ENCODE results near the gene CYTH3.
A peak's percentile ranks its signal among the peaks of the same experiment; 100 is the strongest.
"Not testable (repeated sequence)": the region's sequence is repeated elsewhere in the genome, so short reads cannot be mapped to it uniquely, and the experiment has no call there.

Gene CYTH3

DNA sequence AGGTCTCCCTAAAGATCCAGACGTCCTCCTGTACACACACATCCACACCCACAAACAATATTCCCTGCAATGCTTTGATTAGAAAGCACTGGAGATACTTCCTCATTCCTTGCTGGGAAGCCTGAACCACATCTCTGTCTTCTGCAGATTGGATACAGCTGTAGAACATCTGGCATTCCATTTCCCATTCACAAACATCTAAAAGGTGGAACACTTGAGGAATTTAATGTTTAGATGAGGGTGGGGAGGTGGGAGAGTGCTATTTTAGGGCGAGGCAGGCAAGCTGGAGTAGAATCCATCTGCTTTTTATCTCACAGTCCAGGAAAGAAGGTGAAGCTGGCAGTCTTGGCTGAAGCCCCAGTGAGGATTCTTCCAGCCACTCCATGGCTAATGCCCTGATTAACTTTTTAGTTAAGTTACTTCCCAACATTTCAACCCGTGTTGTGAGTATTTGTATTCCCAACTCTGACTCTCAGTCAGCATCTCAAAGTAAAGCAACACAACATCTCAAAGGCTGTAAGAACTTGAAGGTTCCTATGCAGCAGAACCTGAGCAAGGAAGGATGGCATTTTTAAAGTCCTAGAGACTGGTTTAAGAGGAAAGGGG is 46.1 kb downstream of the CYTH3 start:
- in situ Hi-C loops (cut with HindIII; ENCODE audit: low pct_ligation_motif_present, low sequenced_read_pairs): no loop called here
- Histone ChIP-seq H3K27me3 (replicated peaks) (no peaks in the 10 kb centered on the region), H3K36me3 (replicated peaks) (no peaks in the 10 kb centered on the region), H3K27ac (no peak overlapping the region), H3K4me3 (ENCODE audit: low read depth, low read length) (no peak overlapping the region)
- no peak for DNase-seq
- TF ChIP-seq, protein P1, sequence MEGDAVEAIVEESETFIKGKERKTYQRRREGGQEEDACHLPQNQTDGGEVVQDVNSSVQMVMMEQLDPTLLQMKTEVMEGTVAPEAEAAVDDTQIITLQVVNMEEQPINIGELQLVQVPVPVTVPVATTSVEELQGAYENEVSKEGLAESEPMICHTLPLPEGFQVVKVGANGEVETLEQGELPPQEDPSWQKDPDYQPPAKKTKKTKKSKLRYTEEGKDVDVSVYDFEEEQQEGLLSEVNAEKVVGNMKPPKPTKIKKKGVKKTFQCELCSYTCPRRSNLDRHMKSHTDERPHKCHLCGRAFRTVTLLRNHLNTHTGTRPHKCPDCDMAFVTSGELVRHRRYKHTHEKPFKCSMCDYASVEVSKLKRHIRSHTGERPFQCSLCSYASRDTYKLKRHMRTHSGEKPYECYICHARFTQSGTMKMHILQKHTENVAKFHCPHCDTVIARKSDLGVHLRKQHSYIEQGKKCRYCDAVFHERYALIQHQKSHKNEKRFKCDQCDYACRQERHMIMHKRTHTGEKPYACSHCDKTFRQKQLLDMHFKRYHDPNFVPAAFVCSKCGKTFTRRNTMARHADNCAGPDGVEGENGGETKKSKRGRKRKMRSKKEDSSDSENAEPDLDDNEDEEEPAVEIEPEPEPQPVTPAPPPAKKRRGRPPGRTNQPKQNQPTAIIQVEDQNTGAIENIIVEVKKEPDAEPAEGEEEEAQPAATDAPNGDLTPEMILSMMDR (IDR thresholded peaks at IDR 0.05; ENCODE audit: low read depth, low read length, missing control alignments): no peak

DNA sequence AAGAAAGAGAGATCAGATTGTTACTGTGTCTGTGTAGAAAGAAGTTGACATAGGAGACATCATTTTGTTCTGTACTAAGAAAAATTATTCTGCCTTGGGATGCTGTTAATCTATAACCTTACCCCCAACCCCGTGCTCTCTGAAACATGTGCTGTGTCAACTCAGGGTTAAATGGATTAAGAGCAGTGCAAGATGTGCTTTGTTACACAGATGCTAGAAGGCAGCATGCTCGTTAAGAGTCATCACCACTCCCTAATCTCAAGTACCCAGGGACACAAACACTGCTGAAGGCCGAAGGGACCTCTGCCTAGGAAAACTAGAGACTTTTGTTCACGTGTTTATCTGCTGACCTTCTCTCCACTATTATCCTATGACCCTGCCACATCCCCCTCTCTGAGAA is 49.0 kb downstream of the CYTH3 start:
- DNase-seq; H3K27me3 ChIP-seq (replicated peaks); H3K36me3 ChIP-seq (replicated peaks); in situ Hi-C loops (cut with HindIII; ENCODE audit: low pct_ligation_motif_present, low sequenced_read_pairs); H3K4me3 ChIP-seq (ENCODE audit: low read depth, low read length); H3K27ac ChIP-seq: not testable (repeated sequence)

DNA sequence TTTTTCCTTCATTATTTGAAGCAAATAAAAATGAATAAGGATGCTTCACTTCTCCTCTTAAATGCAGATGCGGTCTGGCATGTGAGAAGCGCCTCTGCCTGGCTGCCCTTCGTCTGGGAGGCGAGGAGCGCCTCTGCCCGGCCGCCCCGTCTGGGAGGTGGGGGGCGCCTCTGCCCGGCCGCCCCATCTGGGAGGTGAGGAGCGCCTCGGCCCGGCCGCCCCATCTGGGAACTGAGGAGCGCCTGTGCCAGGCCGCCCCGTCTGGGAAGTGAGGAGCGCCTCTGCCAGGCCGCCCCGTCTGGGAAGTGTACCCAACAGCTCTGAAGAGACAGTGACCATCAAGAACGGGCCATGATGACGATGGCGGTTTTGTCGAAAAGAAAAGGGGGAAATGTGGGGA is 49.4 kb downstream of the CYTH3 start:
- H3K36me3 ChIP-seq (replicated peaks); H3K27me3 ChIP-seq (replicated peaks); H3K27ac ChIP-seq; in situ Hi-C loops (cut with HindIII; ENCODE audit: low pct_ligation_motif_present, low sequenced_read_pairs); H3K4me3 ChIP-seq (ENCODE audit: low read depth, low read length); DNase-seq: not testable (repeated sequence)

DNA sequence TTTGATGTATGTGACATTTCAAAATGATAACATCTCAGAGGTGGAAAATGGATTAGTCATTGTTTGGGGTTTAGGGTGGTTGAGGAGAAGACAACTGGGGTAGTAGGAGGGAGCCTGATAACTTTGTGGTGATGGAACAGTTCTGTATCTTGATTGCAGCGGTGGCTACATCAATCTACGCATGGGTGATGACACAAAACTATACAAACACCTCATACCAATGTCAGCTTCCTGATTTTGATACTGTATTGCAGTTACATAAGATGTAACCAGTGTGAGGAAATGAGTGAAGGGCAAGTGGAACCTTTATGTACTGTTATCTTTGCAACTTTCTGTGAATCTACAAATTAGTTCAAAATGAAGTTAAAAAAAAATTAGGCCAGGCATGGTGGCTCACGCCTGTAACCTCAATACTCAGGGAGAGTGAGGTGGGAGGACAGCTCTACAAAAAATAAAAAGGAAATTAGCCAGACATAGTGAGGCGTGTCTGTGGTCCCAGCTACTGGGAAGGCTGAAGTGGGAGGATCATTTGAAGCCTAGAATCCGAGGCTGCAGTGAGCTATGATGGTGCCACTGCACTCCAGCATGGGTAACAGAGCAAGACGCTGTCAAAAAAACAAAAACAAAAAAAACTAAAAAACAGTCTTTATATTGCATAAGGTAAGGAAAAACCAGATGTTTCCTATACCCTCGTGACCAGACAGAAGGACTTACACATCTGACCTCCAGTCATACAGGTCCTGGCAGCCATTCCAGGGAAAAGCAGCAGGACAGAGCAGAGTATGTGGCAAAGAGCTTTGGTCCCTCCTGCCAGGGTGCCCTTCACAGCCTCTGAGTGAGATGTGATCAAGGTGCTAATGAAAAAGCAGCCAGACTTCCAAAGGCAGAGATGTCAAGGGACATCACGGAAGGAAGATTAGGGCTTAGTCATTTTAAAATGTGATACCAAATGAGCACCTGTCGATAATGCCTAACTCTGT is 50.8 kb downstream of the CYTH3 start:
- no peak overlapping the region for H3K27ac ChIP-seq

DNA sequence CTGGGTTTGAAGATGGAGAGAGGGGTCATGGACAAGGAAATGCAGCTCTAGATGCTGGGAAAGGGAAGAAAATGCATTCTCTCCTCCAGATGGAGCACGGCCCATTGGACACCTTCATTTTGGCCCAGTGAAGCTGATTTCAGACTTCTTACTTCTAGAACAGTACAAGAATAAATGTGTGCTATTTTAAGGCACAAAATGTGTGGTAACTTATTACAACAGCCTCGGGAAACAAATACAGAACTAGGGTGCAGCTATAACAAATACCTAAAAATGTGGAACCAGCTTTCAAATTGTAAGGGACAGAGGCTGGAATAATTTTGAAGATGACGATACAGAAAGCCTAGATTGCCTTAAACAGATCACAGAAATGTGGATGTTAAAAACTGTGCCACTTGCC is 54.1 kb downstream of the CYTH3 start:
- H3K36me3 ChIP-seq (replicated peaks): no peaks in the 10 kb centered on the region
- no peak overlapping the region for H3K4me3 ChIP-seq (ENCODE audit: low read depth, low read length)
- no peak for DNase-seq
- in situ Hi-C loops (cut with HindIII; ENCODE audit: low pct_ligation_motif_present, low sequenced_read_pairs): no loop called here
- no peak overlapping the region for H3K27ac ChIP-seq
- TF ChIP-seq, protein P1 (IDR thresholded peaks at IDR 0.05; ENCODE audit: low read depth, low read length, missing control alignments): no peak
- no peaks in the 10 kb centered on the region for H3K27me3 ChIP-seq (replicated peaks)

More for the DNA sequence above, 50.8 kb downstream of the CYTH3 start:
- TF ChIP-seq, protein P1 (IDR thresholded peaks at IDR 0.05; ENCODE audit: low read depth, low read length, missing control alignments): no peak
- Histone ChIP-seq H3K27me3 (replicated peaks) (no peaks in the 10 kb centered on the region), H3K4me3 (ENCODE audit: low read depth, low read length) (no peak overlapping the region), H3K36me3 (replicated peaks) (no peaks in the 10 kb centered on the region)
- DNase-seq: peak; percentile 28
- in situ Hi-C loops (cut with HindIII; ENCODE audit: low pct_ligation_motif_present, low sequenced_read_pairs): no loop called here

DNA sequence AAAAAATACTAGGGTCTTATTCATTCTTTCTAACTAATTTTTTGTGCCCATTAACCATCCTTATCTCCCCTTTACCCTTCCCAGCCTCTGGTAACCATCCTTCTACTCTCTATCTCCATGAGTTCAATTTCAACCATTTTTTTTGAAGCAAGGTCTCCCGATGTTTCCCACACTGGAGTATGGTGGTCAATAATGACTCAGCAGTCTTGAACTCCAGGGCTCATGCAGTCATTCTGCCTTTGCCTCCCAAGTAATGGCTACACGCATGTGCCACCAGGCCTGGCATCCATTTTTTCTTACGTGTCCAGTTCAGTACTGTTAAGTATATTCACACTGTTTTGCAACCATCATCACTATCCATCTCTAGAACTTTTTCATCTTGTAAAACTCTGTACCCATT is 60.4 kb downstream of the CYTH3 start:
- Histone ChIP-seq H3K36me3 (replicated peaks) (no peaks in the 10 kb centered on the region), H3K4me3 (ENCODE audit: low read depth, low read length) (no peak overlapping the region), H3K27me3 (replicated peaks) (no peaks in the 10 kb centered on the region), H3K27ac (no peak overlapping the region)
- TF ChIP-seq, protein P1 (IDR thresholded peaks at IDR 0.05; ENCODE audit: low read depth, low read length, missing control alignments): no peak
- in situ Hi-C loops (cut with HindIII; ENCODE audit: low pct_ligation_motif_present, low sequenced_read_pairs): no loop called here
- no peak for DNase-seq

All from brain microvascular endothelial cell (primary cell).